Measurements from ENCODE around the gene MPEG1.

MPEG1 gene

GRCh38 chr11:59225017-59225416 lies 12.3 kb upstream of the MPEG1 start:
- Mint-ChIP-seq H3K27ac (no peak overlapping the region), H3K36me3 (ENCODE audit: low read depth) (no peaks in the 10 kb centered on the region), H3K27me3 (ENCODE audit: low read depth) (peaks cover 6% of the 10 kb centered on the region), H3K9me3 (no peaks in the 10 kb centered on the region), H3K4me1 (ENCODE audit: low read depth) (no peaks in the 10 kb centered on the region), H3K4me3 (no peak overlapping the region)
- DNase-seq (ENCODE audit: low spot score) = no peak

- H3K36me3 Mint-ChIP-seq (ENCODE audit: low read depth) = no peaks in the 10 kb centered on the region
- no peak overlapping the region for H3K27ac Mint-ChIP-seq
- DNase-seq (ENCODE audit: low spot score) = no peak
- peaks cover 6% of the 10 kb centered on the region for H3K27me3 Mint-ChIP-seq (ENCODE audit: low read depth)
- no peak overlapping the region for H3K4me3 Mint-ChIP-seq
- H3K9me3 Mint-ChIP-seq = no peaks in the 10 kb centered on the region
- no peaks in the 10 kb centered on the region for H3K4me1 Mint-ChIP-seq (ENCODE audit: low read depth)
Measured at GRCh38 chr11:59224351-59224928, 11.7 kb upstream of the MPEG1 start.

- DNase-seq (ENCODE audit: low spot score) = no peak
- H3K9me3 Mint-ChIP-seq = no peaks in the 10 kb centered on the region
- H3K4me3 Mint-ChIP-seq = no peak overlapping the region
- H3K36me3 Mint-ChIP-seq (ENCODE audit: low read depth) = no peaks in the 10 kb centered on the region
- H3K27ac Mint-ChIP-seq = no peak overlapping the region
- H3K4me1 Mint-ChIP-seq (ENCODE audit: low read depth) = no peaks in the 10 kb centered on the region
- peaks cover 6% of the 10 kb centered on the region for H3K27me3 Mint-ChIP-seq (ENCODE audit: low read depth)
Measured at GRCh38 chr11:59223611-59224010, 10.9 kb upstream of the MPEG1 start.

GRCh38 chr11:59223177-59223576 lies 10.4 kb upstream of the MPEG1 start:
- Mint-ChIP-seq H3K27ac (no peak overlapping the region), H3K36me3 (ENCODE audit: low read depth) (no peaks in the 10 kb centered on the region), H3K27me3 (ENCODE audit: low read depth) (peaks cover 6% of the 10 kb centered on the region), H3K9me3 (no peaks in the 10 kb centered on the region), H3K4me1 (ENCODE audit: low read depth) (no peaks in the 10 kb centered on the region), H3K4me3 (no peak overlapping the region)
- no peak for DNase-seq (ENCODE audit: low spot score)

DNA sequence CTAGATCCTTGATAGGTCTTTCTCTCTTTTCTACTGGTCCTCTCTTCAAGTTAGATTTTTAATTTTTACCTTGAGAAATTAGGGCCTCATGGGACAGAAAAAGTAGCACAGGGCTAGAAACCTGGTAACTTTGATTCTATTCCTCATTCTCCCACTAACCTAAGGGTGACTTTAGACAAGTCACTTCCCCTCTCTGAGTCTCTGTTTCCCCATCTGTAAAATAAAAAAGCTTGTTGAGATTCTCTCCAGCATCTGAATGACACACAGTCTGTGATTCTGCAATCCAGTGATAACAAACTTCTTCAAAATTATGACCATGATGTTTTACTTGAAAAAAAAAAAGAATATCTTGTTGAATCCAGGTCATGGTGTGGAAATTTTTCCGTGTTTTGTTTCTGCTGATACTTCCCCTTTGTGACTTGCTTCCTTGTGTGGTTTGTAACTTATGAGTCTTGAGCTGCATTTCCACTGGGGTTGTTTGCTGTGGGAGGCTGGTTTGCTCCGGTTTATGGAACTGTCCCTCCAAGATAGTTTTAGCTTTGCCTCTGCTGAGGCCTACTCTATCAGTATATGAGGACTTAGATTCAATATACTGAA lies 9.8 kb upstream of the MPEG1 start:
- Mint-ChIP-seq H3K4me1 (ENCODE audit: low read depth) (no peaks in the 10 kb centered on the region), H3K27me3 (ENCODE audit: low read depth) (peaks cover 7% of the 10 kb centered on the region), H3K4me3 (no peak overlapping the region), H3K9me3 (no peaks in the 10 kb centered on the region), H3K27ac (no peak overlapping the region), H3K36me3 (ENCODE audit: low read depth) (no peaks in the 10 kb centered on the region)
- DNase-seq (ENCODE audit: low spot score) = no peak

DNA sequence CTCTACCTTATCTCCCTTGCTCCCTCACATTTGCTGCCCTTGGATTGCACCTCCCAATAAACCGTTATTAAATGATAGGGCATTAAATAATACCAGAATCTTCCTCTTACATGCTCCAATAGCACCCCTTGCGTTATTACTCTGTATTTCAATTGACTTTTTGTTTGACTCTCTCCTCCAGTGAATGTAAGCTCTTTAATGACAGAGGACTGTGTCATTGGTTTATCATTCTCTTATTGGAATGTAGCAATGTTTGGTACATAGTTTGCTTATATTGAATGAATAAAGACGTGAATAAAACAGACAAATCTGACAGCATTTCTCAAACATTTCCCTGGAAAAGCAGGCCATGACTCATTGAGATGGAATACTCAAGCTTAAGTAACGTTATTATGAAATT lies 8.7 kb upstream of the MPEG1 start:
- Mint-ChIP-seq H3K27me3 (ENCODE audit: low read depth) (peaks cover 8% of the 10 kb centered on the region), H3K36me3 (ENCODE audit: low read depth) (no peaks in the 10 kb centered on the region), H3K27ac (no peak overlapping the region), H3K4me1 (ENCODE audit: low read depth) (peaks cover 6% of the 10 kb centered on the region), H3K9me3 (no peaks in the 10 kb centered on the region), H3K4me3 (no peak overlapping the region)
- DNase-seq (ENCODE audit: low spot score) = no peak

GRCh38 chr11:59219836-59220235 lies 7.1 kb upstream of the MPEG1 start:
- H3K4me1 Mint-ChIP-seq (ENCODE audit: low read depth) = peaks cover 6% of the 10 kb centered on the region
- H3K27ac Mint-ChIP-seq = no peak overlapping the region
- no peak overlapping the region for H3K4me3 Mint-ChIP-seq
- no peaks in the 10 kb centered on the region for H3K36me3 Mint-ChIP-seq (ENCODE audit: low read depth)
- no peaks in the 10 kb centered on the region for H3K9me3 Mint-ChIP-seq
- peaks cover 5% of the 10 kb centered on the region for H3K27me3 Mint-ChIP-seq (ENCODE audit: low read depth)
- no peak for DNase-seq (ENCODE audit: low spot score)

DNA sequence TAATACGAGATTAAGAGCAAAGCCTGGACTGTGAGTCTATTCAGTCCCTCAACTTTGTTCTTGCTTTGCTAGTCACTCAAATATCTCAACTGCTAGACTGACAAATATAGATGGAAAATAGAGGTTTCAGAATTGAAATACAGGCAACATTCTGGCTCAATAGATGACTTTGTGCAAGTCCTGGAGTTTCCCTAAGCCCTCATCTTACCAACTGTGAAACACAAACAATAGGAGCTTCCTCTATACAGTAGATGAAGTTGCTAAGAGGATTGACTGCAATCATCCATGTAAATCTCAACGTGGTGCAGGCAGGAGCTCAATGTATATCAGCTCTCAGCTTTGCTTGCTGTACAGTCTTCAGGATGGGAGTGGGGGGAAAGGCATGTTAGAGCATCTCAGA lies 6.2 kb upstream of the MPEG1 start:
- Mint-ChIP-seq H3K4me1 (ENCODE audit: low read depth) (peaks cover 6% of the 10 kb centered on the region), H3K36me3 (ENCODE audit: low read depth) (no peaks in the 10 kb centered on the region), H3K27ac (no peak overlapping the region), H3K27me3 (ENCODE audit: low read depth) (peaks cover 5% of the 10 kb centered on the region), H3K4me3 (no peak overlapping the region), H3K9me3 (no peaks in the 10 kb centered on the region)
- no peak for DNase-seq (ENCODE audit: low spot score)

DNA sequence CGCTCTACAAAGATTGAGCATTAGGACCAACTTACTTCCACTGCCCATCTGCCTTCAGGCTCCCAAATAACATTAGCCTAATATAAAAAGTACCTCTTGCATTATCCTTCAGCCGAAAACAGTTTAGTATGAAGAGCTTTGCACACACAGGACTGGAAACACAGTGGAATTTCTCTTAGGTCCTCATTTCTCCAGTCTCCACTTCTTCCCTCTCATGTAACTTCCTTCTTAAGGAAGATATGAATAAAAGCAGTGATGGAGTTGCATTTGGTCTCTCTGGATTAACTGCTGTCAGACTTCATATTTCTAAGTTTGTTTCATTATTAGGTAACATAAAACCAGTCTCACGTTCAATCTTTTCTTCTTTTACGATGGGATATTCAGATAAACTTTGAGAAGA lies 5.6 kb upstream of the MPEG1 start:
- Mint-ChIP-seq H3K9me3 (no peaks in the 10 kb centered on the region), H3K36me3 (ENCODE audit: low read depth) (no peaks in the 10 kb centered on the region), H3K4me3 (no peak overlapping the region), H3K27ac (no peak overlapping the region), H3K4me1 (ENCODE audit: low read depth) (peaks cover 6% of the 10 kb centered on the region), H3K27me3 (ENCODE audit: low read depth) (peaks cover 5% of the 10 kb centered on the region)
- DNase-seq (ENCODE audit: low spot score) = no peak

GRCh38 chr11:59216641-59217564 lies 4.2 kb upstream of the MPEG1 start:
- peaks cover 6% of the 10 kb centered on the region for H3K4me1 Mint-ChIP-seq (ENCODE audit: low read depth)
- no peaks in the 10 kb centered on the region for H3K9me3 Mint-ChIP-seq
- DNase-seq (ENCODE audit: low spot score) = no peak
- no peaks in the 10 kb centered on the region for H3K36me3 Mint-ChIP-seq (ENCODE audit: low read depth)
- H3K27me3 Mint-ChIP-seq (ENCODE audit: low read depth) = peaks cover 5% of the 10 kb centered on the region
- no peak overlapping the region for H3K4me3 Mint-ChIP-seq
- no peak overlapping the region for H3K27ac Mint-ChIP-seq

- Mint-ChIP-seq H3K27me3 (ENCODE audit: low read depth) (peaks cover 5% of the 10 kb centered on the region), H3K4me1 (ENCODE audit: low read depth) (peaks cover 6% of the 10 kb centered on the region), H3K4me3 (no peak overlapping the region), H3K27ac (no peak overlapping the region), H3K36me3 (ENCODE audit: low read depth) (no peaks in the 10 kb centered on the region), H3K9me3 (no peaks in the 10 kb centered on the region)
- DNase-seq (ENCODE audit: low spot score) = no peak
Measured at GRCh38 chr11:59214141-59214893, 1.6 kb upstream of the MPEG1 start.

- no peak overlapping the region for H3K27ac Mint-ChIP-seq
- no peak for DNase-seq (ENCODE audit: low spot score)
- H3K27me3 Mint-ChIP-seq (ENCODE audit: low read depth) = peaks cover 12% of the 10 kb centered on the region
- no peaks in the 10 kb centered on the region for H3K36me3 Mint-ChIP-seq (ENCODE audit: low read depth)
- H3K9me3 Mint-ChIP-seq = no peaks in the 10 kb centered on the region
- H3K4me3 Mint-ChIP-seq = no peak overlapping the region
- peaks cover 12% of the 10 kb centered on the region for H3K4me1 Mint-ChIP-seq (ENCODE audit: low read depth)
Measured at GRCh38 chr11:59212222-59212621, 505 bp downstream of the MPEG1 start.

DNA sequence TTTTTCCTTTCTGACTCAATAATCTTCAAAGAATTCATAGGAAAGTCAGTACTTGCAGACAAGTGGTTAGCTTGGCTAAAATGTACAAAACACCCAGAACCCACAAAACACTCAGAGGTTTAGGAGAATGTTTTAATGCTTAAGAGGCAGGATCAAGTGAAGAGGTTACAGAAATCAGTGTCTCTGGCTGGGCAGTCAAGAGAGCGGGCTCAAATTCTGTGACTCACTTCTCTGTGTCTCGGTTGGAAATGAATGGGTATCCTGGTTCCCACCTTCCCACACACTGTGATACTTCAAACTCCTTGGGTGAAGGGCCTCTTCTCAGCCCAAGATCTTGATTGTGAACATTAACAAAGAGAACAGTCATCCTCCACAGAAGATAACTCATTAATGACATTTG lies 3.8 kb downstream of the MPEG1 start:
- Mint-ChIP-seq H3K36me3 (ENCODE audit: low read depth) (no peaks in the 10 kb centered on the region), H3K9me3 (no peaks in the 10 kb centered on the region), H3K4me3 (no peak overlapping the region), H3K4me1 (ENCODE audit: low read depth) (peaks cover 10% of the 10 kb centered on the region), H3K27me3 (ENCODE audit: low read depth) (peaks cover 17% of the 10 kb centered on the region), H3K27ac (no peak overlapping the region)
- DNase-seq (ENCODE audit: low spot score) = peak; percentile 10

GRCh38 chr11:59207988-59208451 lies 4.7 kb downstream of the MPEG1 start:
- peaks cover 10% of the 10 kb centered on the region for H3K4me1 Mint-ChIP-seq (ENCODE audit: low read depth)
- peak; percentile 55 for DNase-seq (ENCODE audit: low spot score)
- no peak overlapping the region for H3K27ac Mint-ChIP-seq
- H3K36me3 Mint-ChIP-seq (ENCODE audit: low read depth) = no peaks in the 10 kb centered on the region
- H3K27me3 Mint-ChIP-seq (ENCODE audit: low read depth) = peaks cover 17% of the 10 kb centered on the region
- H3K9me3 Mint-ChIP-seq = no peaks in the 10 kb centered on the region
- H3K4me3 Mint-ChIP-seq = no peak overlapping the region
